Thymus (tissue), 11 donors: ENCODE data around the gene IREB2. TPM values are rescaled to one million over a fixed set of nuclear protein-coding genes. Genes with fewer than 3 reads are reported as not detected.
A peak's percentile ranks its signal among the peaks of the same experiment; 100 is the strongest.
"Not testable (repeated sequence)": the region's sequence is repeated elsewhere in the genome, so short reads cannot be mapped to it uniquely, and the experiment has no call there.

Experiments used
- DNase-seq, 9 donors: peaks; one replicate each; pipeline ENCODE4 v3.0.0-alpha.2; 2013; ENCODE audit warnings: low spot score in 9 of 9, low read depth in 6 of 9, missing footprints in 1 of 9
- H3K27ac ChIP-seq, 2 donors: one replicate each; pipeline ENCODE4 v1.5.1; 2013; ENCODE audit warnings: control low read depth in 1 of 2, low read depth in 1 of 2, low read length in 1 of 2, mild to moderate bottlenecking in 1 of 2, moderate library complexity in 1 of 2
- H3K27me3 ChIP-seq, 2 donors: one replicate each; pipeline ENCODE4 v1.5.1; 2013; ENCODE audit warnings: low read length in 1 of 2; ENCODE audit not compliant: control insufficient read depth in 2 of 2, insufficient read depth in 1 of 2
- H3K36me3 ChIP-seq, 2 donors: one replicate each; pipeline ENCODE4 v1.5.1; 2013; ENCODE audit warnings: low read length in 1 of 2, mild to moderate bottlenecking in 1 of 2, moderate library complexity in 1 of 2; ENCODE audit not compliant: control insufficient read depth in 2 of 2, insufficient read depth in 2 of 2
- H3K4me1 ChIP-seq, 2 donors: one replicate each; pipeline ENCODE4 v1.5.1; 2013; ENCODE audit warnings: low read length in 2 of 2; ENCODE audit not compliant: control insufficient read depth in 2 of 2, insufficient read depth in 2 of 2
- H3K4me3 ChIP-seq, 2 donors: one replicate each; pipeline ENCODE4 v1.5.1; 2013; ENCODE audit warnings: low read length in 2 of 2, control low read depth in 1 of 2, mild to moderate bottlenecking in 1 of 2
- H3K9me3 ChIP-seq, 2 donors: one replicate each; pipeline ENCODE4 v1.5.1; 2013; ENCODE audit warnings: low read length in 1 of 2, mild to moderate bottlenecking in 1 of 2; ENCODE audit not compliant: control insufficient read depth in 2 of 2, insufficient read depth in 1 of 2
- WGBS: extraction: QIAGEN DNeasy Blood & Tissue Kit; methylation state at CpG from one replicate; pipeline ENCODE4 v1.1.7; 2013; 5-methylcytosine and 5-hydroxymethylcytosine counted together
- polyA plus RNA-seq: library from polyadenylated mRNA; stranded (reverse); fragments of 200-250 nt; gene quantifications from one replicate; pipeline ENCODE4 v1.2.3, GENCODE V29; 2013
- total RNA-seq: library from RNA; stranded (reverse); fragments of 120-200 nt; gene quantifications from one replicate; pipeline ENCODE4 v1.2.4, GENCODE V29; 2013
- donor health status: healthy.

IREB2 gene
- total and polyA plus RNA-seq, 2 donors: 20.5 to 20.6 TPM

- peaks cover 0 to 9% of the 10 kb centered on the region in 2 donors for H3K9me3 ChIP-seq
- peak overlapping the region; percentile 61 to 66 for H3K4me3 ChIP-seq
- peaks cover 10 to 13% of the 10 kb centered on the region in 2 donors for H3K4me1 ChIP-seq
- no peak for DNase-seq
- no peaks in the 10 kb centered on the region for H3K36me3 ChIP-seq
- no peak overlapping the region for H3K27ac ChIP-seq
- peaks cover 0 to 22% of the 10 kb centered on the region in 2 donors for H3K27me3 ChIP-seq
- 2% methylated on average over 13 of the region's 13 CpGs for WGBS
Measured at GRCh38 chr15:78507831-78508160, 69.8 kb downstream of the IREB2 start.

- Histone ChIP-seq H3K4me3 (peak overlapping the region; percentile 61 to 66), H3K36me3 (no peaks in the 10 kb centered on the region), H3K27me3 (peaks cover 0 to 22% of the 10 kb centered on the region in 2 donors), H3K27ac (no peak overlapping the region), H3K9me3 (peaks cover 0 to 9% of the 10 kb centered on the region in 2 donors), H3K4me1 (peaks cover 10 to 13% of the 10 kb centered on the region in 2 donors)
- 50% methylated on average over 6 of the region's 6 CpGs for WGBS
- peak in 2 of 9 donors; percentile 2 for DNase-seq
Measured at GRCh38 chr15:78508272-78508671, 70.3 kb downstream of the IREB2 start.

- DNase-seq: peak in 3 of 9 donors; percentile 11 to 40 (median 12)
- H3K4me3 ChIP-seq: no peak overlapping the region
- H3K27ac ChIP-seq: no peak overlapping the region
- peaks cover 0 to 9% of the 10 kb centered on the region in 2 donors for H3K9me3 ChIP-seq
- no peaks in the 10 kb centered on the region for H3K36me3 ChIP-seq
- H3K27me3 ChIP-seq: peaks cover 0 to 22% of the 10 kb centered on the region in 2 donors
- WGBS: 77% methylated on average over 6 of the region's 6 CpGs
- peaks cover 10 to 13% of the 10 kb centered on the region in 2 donors for H3K4me1 ChIP-seq
Measured at GRCh38 chr15:78509726-78510312, 71.8 kb downstream of the IREB2 start.

GRCh38 chr15:78520035-78520434, 82.0 kb downstream of the IREB2 start:
- DNase-seq, H3K36me3 ChIP-seq, H3K27me3 ChIP-seq, H3K27ac ChIP-seq, H3K4me1 ChIP-seq, H3K9me3 ChIP-seq, H3K4me3 ChIP-seq: not testable (repeated sequence)
- 97% methylated on average over 2 of the region's 3 CpGs for WGBS

- no peaks in the 10 kb centered on the region for H3K27me3 ChIP-seq
- H3K9me3 ChIP-seq: peaks cover 0 to 4% of the 10 kb centered on the region in 2 donors
- H3K4me3 ChIP-seq: no peak overlapping the region
- no peak overlapping the region for H3K27ac ChIP-seq
- no peaks in the 10 kb centered on the region for H3K36me3 ChIP-seq
- no peak for DNase-seq
- no peaks in the 10 kb centered on the region for H3K4me1 ChIP-seq
- 96% methylated on average over 5 of the region's 5 CpGs for WGBS
Measured at GRCh38 chr15:78524230-78524629, 86.2 kb downstream of the IREB2 start.

- no peaks in the 10 kb centered on the region for H3K4me1 ChIP-seq
- H3K36me3 ChIP-seq: no peaks in the 10 kb centered on the region
- H3K27ac ChIP-seq: no peak overlapping the region
- H3K27me3 ChIP-seq: no peaks in the 10 kb centered on the region
- no peak overlapping the region for H3K4me3 ChIP-seq
- WGBS: 97% methylated on average over 5 of the region's 5 CpGs
- no peak for DNase-seq
- peaks cover 0 to 4% of the 10 kb centered on the region in 2 donors for H3K9me3 ChIP-seq
Measured at GRCh38 chr15:78527325-78527724, 89.3 kb downstream of the IREB2 start.

GRCh38 chr15:78533331-78533730, 95.3 kb downstream of the IREB2 start:
- Histone ChIP-seq H3K4me1 (no peaks in the 10 kb centered on the region), H3K36me3 (no peaks in the 10 kb centered on the region), H3K4me3 (no peak overlapping the region), H3K27ac (no peak overlapping the region), H3K9me3 (no peaks in the 10 kb centered on the region), H3K27me3 (no peaks in the 10 kb centered on the region)
- DNase-seq: no peak
- 88% methylated on average over 2 of the region's 2 CpGs for WGBS

- Histone ChIP-seq H3K27me3 (no peaks in the 10 kb centered on the region), H3K4me3 (no peak overlapping the region), H3K27ac (no peak overlapping the region), H3K9me3 (no peaks in the 10 kb centered on the region), H3K4me1 (peaks cover 0 to 2% of the 10 kb centered on the region in 2 donors), H3K36me3 (no peaks in the 10 kb centered on the region)
- no peak for DNase-seq
- WGBS: 96% methylated on average over 1 of the region's 1 CpG
Measured at GRCh38 chr15:78536134-78536533, 98.1 kb downstream of the IREB2 start.

- peaks cover 2 to 4% of the 10 kb centered on the region in 2 donors for H3K4me1 ChIP-seq
- 95% methylated on average over 5 of the region's 5 CpGs for WGBS
- no peaks in the 10 kb centered on the region for H3K27me3 ChIP-seq
- H3K27ac ChIP-seq: no peak overlapping the region
- H3K36me3 ChIP-seq: peaks cover 0 to 3% of the 10 kb centered on the region in 2 donors
- H3K9me3 ChIP-seq: no peaks in the 10 kb centered on the region
- no peak for DNase-seq
- H3K4me3 ChIP-seq: no peak overlapping the region
Measured at GRCh38 chr15:78537266-78537905, 99.4 kb downstream of the IREB2 start.
